Panc1 (cell line): ENCODE results near the gene AFF3. TPM values are rescaled to one million over a fixed set of nuclear protein-coding genes. Genes with fewer than 3 reads are reported as not detected.

Experiments used
- ATAC-seq: fragments of 200-7000 bp; cut with Tn5 transposase; 2 replicates; pipeline ENCODE4 v1.9.1; 2020; ENCODE audit warnings: mild to moderate bottlenecking, moderate library complexity
- BruUV-seq: library from RNA; stranded (reverse); fragments of 400-500 nt; replicated peaks from 2 replicates; lab custom pipeline; 2021; lab: Mats Ljungman, UMichigan
- CTCF ChIA-PET: fragments of 300-600 bp; sonication (Branson Sonifier 250); formaldehyde crosslinking; loops from one replicate; lab custom pipeline; 2022; ENCODE audit warnings: antibody characterized with exemption; lab: Charles Lee
- POLR2A ChIA-PET: fragments of 300-600 bp; sonication (Branson Sonifier 250); formaldehyde crosslinking; loops from one replicate; lab custom pipeline; 2022; ENCODE audit warnings: antibody characterized with exemption; lab: Charles Lee
- DNase-seq: peaks from one replicate; pipeline ENCODE4 v3.0.0-alpha.2; 2010; ENCODE audit warnings: low read depth, low spot score
- H3K27ac ChIP-seq: 2 replicates; pipeline ENCODE4 v1.5.1; 2011; ENCODE audit warnings: mild to moderate bottlenecking, low read length, inconsistent platforms
- H3K27me3 ChIP-seq: fragments of 200-500 bp; sonication (Bioruptor generic); 2 replicates; pipeline ENCODE4 v1.6.0; 2014; ENCODE audit warnings: low read length, inconsistent platforms; ENCODE audit not compliant: control insufficient read depth, insufficient read depth
- H3K36me3 ChIP-seq: fragments of 200-500 bp; sonication (Bioruptor generic); 2 replicates; pipeline ENCODE4 v1.5.1; 2014; ENCODE audit warnings: inconsistent platforms, mild to moderate bottlenecking, low read length, moderate library complexity; ENCODE audit not compliant: control insufficient read depth, insufficient read depth
- H3K4me1 ChIP-seq: 2 replicates; pipeline ENCODE4 v1.5.1; 2011; ENCODE audit warnings: inconsistent platforms, mild to moderate bottlenecking, low read length, moderate library complexity; ENCODE audit not compliant: control insufficient read depth, insufficient read depth
- H3K4me3 ChIP-seq, 2 experiments: 2 replicates each; pipeline ENCODE4 v1.5.1; 2011 to 2012; ENCODE audit warnings: low read depth in 2 of 2, low read length in 2 of 2, mild to moderate bottlenecking in 2 of 2, inconsistent platforms in 1 of 2, moderate library complexity in 1 of 2
- H3K9me3 ChIP-seq: fragments of 200-500 bp; sonication (Bioruptor generic); 2 replicates; pipeline ENCODE4 v1.5.1; 2014; ENCODE audit warnings: low read depth, mild to moderate bottlenecking, inconsistent platforms, low read length, moderate library complexity; ENCODE audit not compliant: control insufficient read depth, insufficient read depth
- POLR2AphosphoS5 ChIP-seq: IDR thresholded peaks from 2 replicates; pipeline ENCODE4 v1.6.1; 2012; ENCODE audit warnings: mild to moderate bottlenecking, low read depth, low read length, moderate library complexity
- SIN3A ChIP-seq: IDR thresholded peaks from 2 replicates; pipeline ENCODE4 v1.6.1; 2012; ENCODE audit warnings: low read depth, mild to moderate bottlenecking, low read length, moderate library complexity, borderline replicate concordance; ENCODE audit not compliant: insufficient read depth
- TCF7L2 ChIP-seq: IDR thresholded peaks from 2 replicates; pipeline ENCODE4 v1.6.1; 2011; ENCODE audit warnings: mild to moderate bottlenecking, low read depth, low read length, inconsistent platforms
- in situ Hi-C: cut with HindIII; loops from 2 replicates; pipeline ENCODE4 v1.10.0; 2016; ENCODE audit warnings: low sequenced_read_pairs, low pct_unique_long_range_greater_than_20kb
- intact Hi-C: fragments of 100-400 bp; cut with micrococcal nuclease; formaldehyde crosslinking; loops from one replicate; pipeline ENCODE4 v1.10.0; 2022; ENCODE audit not compliant: unreplicated experiment
- total RNA-seq: library from RNA; stranded (reverse); gene quantifications from one replicate; pipeline ENCODE4 v1.2.1, GENCODE V29; 2021; ENCODE audit not compliant: unreplicated experiment
- TF ChIP-seq, protein P1 (sequence below): fragments of 450-650 bp; IDR thresholded peaks from 2 replicates; pipeline ENCODE4 v1.5.1; 2017; ENCODE audit warnings: mild to moderate bottlenecking
- TF ChIP-seq, protein P2 (sequence below), 2 experiments: IDR thresholded peaks; 2 replicates each; pipeline ENCODE4 v1.6.1; 2011 to 2012; ENCODE audit warnings: low read depth in 2 of 2, control low read depth in 1 of 2, low read length in 1 of 2, mild to moderate bottlenecking in 1 of 2, moderate library complexity in 1 of 2; ENCODE audit not compliant: insufficient read depth in 1 of 2

Gene AFF3
- total RNA-seq, 1 experiment from 2014 or later: 2.2 TPM

GRCh38 chr2:100015849-100016248 lies 126.5 kb downstream of the AFF3 start:
- ChIA-PET POLR2A (no interaction called here), CTCF (no interaction called here)
- no peak for ATAC-seq
- Histone ChIP-seq H3K27ac (no peak overlapping the region), H3K4me1 (peaks cover 3% of the 10 kb centered on the region; the same call in 1 of the 2 replicates), H3K4me3 (no peak overlapping the region), H3K9me3 (no peaks in the 10 kb centered on the region), H3K36me3 (no peaks in the 10 kb centered on the region), H3K27me3 (no peaks in the 10 kb centered on the region)
- no peak for DNase-seq
- TF ChIP-seq TCF7L2 (no peak), POLR2AphosphoS5 (no peak), SIN3A (no peak)
- TF ChIP-seq, protein P1, sequence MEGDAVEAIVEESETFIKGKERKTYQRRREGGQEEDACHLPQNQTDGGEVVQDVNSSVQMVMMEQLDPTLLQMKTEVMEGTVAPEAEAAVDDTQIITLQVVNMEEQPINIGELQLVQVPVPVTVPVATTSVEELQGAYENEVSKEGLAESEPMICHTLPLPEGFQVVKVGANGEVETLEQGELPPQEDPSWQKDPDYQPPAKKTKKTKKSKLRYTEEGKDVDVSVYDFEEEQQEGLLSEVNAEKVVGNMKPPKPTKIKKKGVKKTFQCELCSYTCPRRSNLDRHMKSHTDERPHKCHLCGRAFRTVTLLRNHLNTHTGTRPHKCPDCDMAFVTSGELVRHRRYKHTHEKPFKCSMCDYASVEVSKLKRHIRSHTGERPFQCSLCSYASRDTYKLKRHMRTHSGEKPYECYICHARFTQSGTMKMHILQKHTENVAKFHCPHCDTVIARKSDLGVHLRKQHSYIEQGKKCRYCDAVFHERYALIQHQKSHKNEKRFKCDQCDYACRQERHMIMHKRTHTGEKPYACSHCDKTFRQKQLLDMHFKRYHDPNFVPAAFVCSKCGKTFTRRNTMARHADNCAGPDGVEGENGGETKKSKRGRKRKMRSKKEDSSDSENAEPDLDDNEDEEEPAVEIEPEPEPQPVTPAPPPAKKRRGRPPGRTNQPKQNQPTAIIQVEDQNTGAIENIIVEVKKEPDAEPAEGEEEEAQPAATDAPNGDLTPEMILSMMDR: no peak
- TF ChIP-seq, protein P2, sequence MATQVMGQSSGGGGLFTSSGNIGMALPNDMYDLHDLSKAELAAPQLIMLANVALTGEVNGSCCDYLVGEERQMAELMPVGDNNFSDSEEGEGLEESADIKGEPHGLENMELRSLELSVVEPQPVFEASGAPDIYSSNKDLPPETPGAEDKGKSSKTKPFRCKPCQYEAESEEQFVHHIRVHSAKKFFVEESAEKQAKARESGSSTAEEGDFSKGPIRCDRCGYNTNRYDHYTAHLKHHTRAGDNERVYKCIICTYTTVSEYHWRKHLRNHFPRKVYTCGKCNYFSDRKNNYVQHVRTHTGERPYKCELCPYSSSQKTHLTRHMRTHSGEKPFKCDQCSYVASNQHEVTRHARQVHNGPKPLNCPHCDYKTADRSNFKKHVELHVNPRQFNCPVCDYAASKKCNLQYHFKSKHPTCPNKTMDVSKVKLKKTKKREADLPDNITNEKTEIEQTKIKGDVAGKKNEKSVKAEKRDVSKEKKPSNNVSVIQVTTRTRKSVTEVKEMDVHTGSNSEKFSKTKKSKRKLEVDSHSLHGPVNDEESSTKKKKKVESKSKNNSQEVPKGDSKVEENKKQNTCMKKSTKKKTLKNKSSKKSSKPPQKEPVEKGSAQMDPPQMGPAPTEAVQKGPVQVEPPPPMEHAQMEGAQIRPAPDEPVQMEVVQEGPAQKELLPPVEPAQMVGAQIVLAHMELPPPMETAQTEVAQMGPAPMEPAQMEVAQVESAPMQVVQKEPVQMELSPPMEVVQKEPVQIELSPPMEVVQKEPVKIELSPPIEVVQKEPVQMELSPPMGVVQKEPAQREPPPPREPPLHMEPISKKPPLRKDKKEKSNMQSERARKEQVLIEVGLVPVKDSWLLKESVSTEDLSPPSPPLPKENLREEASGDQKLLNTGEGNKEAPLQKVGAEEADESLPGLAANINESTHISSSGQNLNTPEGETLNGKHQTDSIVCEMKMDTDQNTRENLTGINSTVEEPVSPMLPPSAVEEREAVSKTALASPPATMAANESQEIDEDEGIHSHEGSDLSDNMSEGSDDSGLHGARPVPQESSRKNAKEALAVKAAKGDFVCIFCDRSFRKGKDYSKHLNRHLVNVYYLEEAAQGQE (IDR thresholded peaks at IDR 0.05; ENCODE audit: insufficient read depth in 1 of 2, low read depth in 2 of 2, low read length in 1 of 2): no peak
- in situ Hi-C loops (no loop called here), intact Hi-C loops (no loop called here)
- BruUV-seq: no TSS peak

GRCh38 chr2:100013892-100014677 lies 128.3 kb downstream of the AFF3 start:
- Histone ChIP-seq H3K4me1 (peaks cover 3% of the 10 kb centered on the region; the same call in 1 of the 2 replicates), H3K27ac (peak overlapping the region; percentile 52; the same call in 1 of the 2 replicates), H3K9me3 (no peaks in the 10 kb centered on the region), H3K4me3 (no peak overlapping the region), H3K27me3 (no peaks in the 10 kb centered on the region), H3K36me3 (no peaks in the 10 kb centered on the region)
- ChIA-PET CTCF (no interaction called here), POLR2A (interaction anchor here (0.6 kb wide), 1 partner anchor 1241 kb away, joined by 7 read pairs; no protein-coding TSS in a partner anchor)
- ATAC-seq (peak; percentile 95), DNase-seq (peak; percentile 95)
- in situ Hi-C loops: no loop called here
- BruUV-seq: no TSS peak
- intact Hi-C loops: no loop called here
- TF ChIP-seq POLR2AphosphoS5 (no peak), TCF7L2 (no peak), SIN3A (no peak)
- TF ChIP-seq, protein P1: no peak
- TF ChIP-seq, protein P2 (IDR thresholded peaks at IDR 0.05; ENCODE audit: insufficient read depth in 1 of 2, low read depth in 2 of 2, low read length in 1 of 2): no peak
